OCI-LY1 (cell line): ENCODE measurements around the gene MEGF8.
A peak's percentile ranks its signal among the peaks of the same experiment; 100 is the strongest.

ENCODE experiments used
- CTCF ChIP-seq: fragments of 200-600 bp; sonication (generic), shearing (Covaris generic); IDR thresholded peaks from 2 replicates; pipeline ENCODE4 v1.5.1; 2017; ENCODE audit warnings: mild to moderate bottlenecking, antibody characterized with exemption, low read length, moderate library complexity, mixed read lengths
- EZH2 ChIP-seq: fragments of 200-600 bp; sonication (generic), shearing (Covaris generic); IDR thresholded peaks from 2 replicates; pipeline ENCODE4 v1.8.0; 2017; ENCODE audit warnings: borderline replicate concordance, mixed run types, mild to moderate bottlenecking, antibody characterized with exemption, low read length, moderate library complexity, mixed read lengths

- TF ChIP-seq CTCF (peak; percentile 97), EZH2 (no peak)
These were observed 29.5 kb upstream of the MEGF8 start for GRCh38 chr19:42295831-42296525.
